GM12878 (cell line): ENCODE measurements around the gene ERFL. TPM values are rescaled to one million over a fixed set of nuclear protein-coding genes. Genes with fewer than 3 reads are reported as not detected.

Experiments
- BMI1 ChIP-seq: fragments of 450-650 bp; IDR thresholded peaks from 2 replicates; pipeline ENCODE4 v1.6.1; 2016; ENCODE audit warnings: mild to moderate bottlenecking, moderate library complexity, borderline replicate concordance
- CBX5 ChIP-seq: sonication (generic); IDR thresholded peaks from 2 replicates; pipeline ENCODE4 v1.6.1; 2016; ENCODE audit warnings: low read depth, moderate library complexity, mild to moderate bottlenecking, inconsistent platforms
- CHD2 ChIP-seq: IDR thresholded peaks from 2 replicates; pipeline ENCODE4 v1.6.1; 2011; ENCODE audit warnings: low read depth, low read length, improper control_type of control experiment, borderline replicate concordance
- CREM ChIP-seq: IDR thresholded peaks from 2 replicates; pipeline ENCODE4 v1.6.1; 2014; ENCODE audit warnings: antibody characterized with exemption, low read depth
- EGR1 ChIP-seq, 2 experiments: IDR thresholded peaks; 1 replicate in 1 of 2; 2 replicates in 1 of 2; pipeline ENCODE4 v1.6.1; 2011 to 2012; ENCODE audit warnings: low read depth in 2 of 2, low read length in 2 of 2, borderline replicate concordance in 1 of 2, mild to moderate bottlenecking in 1 of 2, moderate library complexity in 1 of 2
- HCFC1 ChIP-seq: fragments of 150-350 bp; IDR thresholded peaks from 2 replicates; pipeline ENCODE4 v1.6.1; 2014; ENCODE audit warnings: low read length
- KDM1A ChIP-seq: fragments of 200-600 bp; sonication (generic); IDR thresholded peaks from 2 replicates; pipeline ENCODE4 v1.6.1; 2016; ENCODE audit warnings: borderline replicate concordance
- PAX8 ChIP-seq: fragments of 450-650 bp; IDR thresholded peaks from 2 replicates; pipeline ENCODE4 v1.6.1; 2017; ENCODE audit warnings: mild to moderate bottlenecking, moderate library complexity
- SIX5 ChIP-seq: IDR thresholded peaks from 2 replicates; pipeline ENCODE4 v1.6.1; 2011; ENCODE audit warnings: mild to moderate bottlenecking, low read depth, low read length, moderate library complexity; ENCODE audit not compliant: severe bottlenecking
- SMC3 ChIP-seq: IDR thresholded peaks from 2 replicates; pipeline ENCODE4 v1.6.1; 2011; ENCODE audit warnings: low read length, improper control_type of control experiment, borderline replicate concordance
- SP1 ChIP-seq: IDR thresholded peaks from one replicate; pipeline ENCODE4 v1.6.1; 2011; ENCODE audit warnings: low read depth, low read length
- SPI1 ChIP-seq: IDR thresholded peaks from 2 replicates; pipeline ENCODE4 v1.6.1; 2011; ENCODE audit warnings: low read depth, mild to moderate bottlenecking, low read length, moderate library complexity, borderline replicate concordance; ENCODE audit not compliant: insufficient read depth
- ZBED1 ChIP-seq: IDR thresholded peaks from 2 replicates; pipeline ENCODE4 v1.6.1; 2016; ENCODE audit warnings: borderline replicate concordance
- ZNF217 ChIP-seq: fragments of 450-650 bp; IDR thresholded peaks from 2 replicates; pipeline ENCODE4 v1.6.1; 2017; ENCODE audit warnings: antibody characterized with exemption, mild to moderate bottlenecking
- polyA plus RNA-seq, 11 experiments: library from polyadenylated mRNA; depleted of rRNA in 4 of 11; unstranded in 6 of 11; stranded (reverse) in 5 of 11; fragments of >200 nt; fragmentation: Nextera tagmentation in 4 of 11; fragmentation: Illumina TruSeq in 1 of 11; extraction: Ambion mirVana in 4 of 11; extraction: Trizol in 1 of 11; gene quantifications; 1 replicate in 1 of 11; 2 replicates in 10 of 11; pipeline versions ENCODE4 v1.2.1 to v1.2.3, GENCODE V29; 2011 to 2016; ENCODE audit warnings: inconsistent platforms in 2 of 11, missing spikeins in 2 of 11, low read depth in 1 of 11
- total RNA-seq, 4 experiments: library from RNA; depleted of rRNA in 3 of 4; stranded (reverse); fragments of >200 nt in 3 of 4; fragmentation: Illumina TruSeq in 1 of 4; extraction: Trizol in 1 of 4; gene quantifications; 2 replicates each; pipeline versions ENCODE4 v1.2.1 to v1.2.3, GENCODE V29; 2013 to 2021
- TF ChIP-seq, protein P1 (sequence below): fragments of 450-650 bp; formaldehyde crosslinking; IDR thresholded peaks from 2 replicates; pipeline ENCODE4 v1.5.0; 2022; ENCODE audit warnings: mild to moderate bottlenecking, missing genetic modification characterization
- TF ChIP-seq, protein P2 (sequence below): IDR thresholded peaks from 2 replicates; pipeline ENCODE4 v1.6.1; 2012; ENCODE audit warnings: improper control_type of control experiment, low read depth, low read length; ENCODE audit not compliant: insufficient replicate concordance
- TF ChIP-seq, protein P3 (sequence below), 3 experiments: IDR thresholded peaks in 2 of 3; conservative IDR thresholded peaks in 1 of 3; 2 replicates each; pipeline ENCODE4 v1.5.1; 2011; ENCODE audit warnings: low read depth in 3 of 3, low read length in 3 of 3, mild to moderate bottlenecking in 3 of 3, control low read depth in 2 of 3, moderate library complexity in 2 of 3, inconsistent platforms in 1 of 3, mixed read lengths in 1 of 3; ENCODE audit not compliant: control insufficient read depth in 2 of 3, insufficient read depth in 1 of 3; ENCODE audit errors: extremely low read depth in 1 of 3

The ERFL gene
- total and polyA plus RNA-seq, 10 of the 15 experiments (the other 5 are each of a cell fraction or from before 2014, with no cell fraction given): 0.04 to 0.10 (median 0.05) TPM; not detected in 7

DNA sequence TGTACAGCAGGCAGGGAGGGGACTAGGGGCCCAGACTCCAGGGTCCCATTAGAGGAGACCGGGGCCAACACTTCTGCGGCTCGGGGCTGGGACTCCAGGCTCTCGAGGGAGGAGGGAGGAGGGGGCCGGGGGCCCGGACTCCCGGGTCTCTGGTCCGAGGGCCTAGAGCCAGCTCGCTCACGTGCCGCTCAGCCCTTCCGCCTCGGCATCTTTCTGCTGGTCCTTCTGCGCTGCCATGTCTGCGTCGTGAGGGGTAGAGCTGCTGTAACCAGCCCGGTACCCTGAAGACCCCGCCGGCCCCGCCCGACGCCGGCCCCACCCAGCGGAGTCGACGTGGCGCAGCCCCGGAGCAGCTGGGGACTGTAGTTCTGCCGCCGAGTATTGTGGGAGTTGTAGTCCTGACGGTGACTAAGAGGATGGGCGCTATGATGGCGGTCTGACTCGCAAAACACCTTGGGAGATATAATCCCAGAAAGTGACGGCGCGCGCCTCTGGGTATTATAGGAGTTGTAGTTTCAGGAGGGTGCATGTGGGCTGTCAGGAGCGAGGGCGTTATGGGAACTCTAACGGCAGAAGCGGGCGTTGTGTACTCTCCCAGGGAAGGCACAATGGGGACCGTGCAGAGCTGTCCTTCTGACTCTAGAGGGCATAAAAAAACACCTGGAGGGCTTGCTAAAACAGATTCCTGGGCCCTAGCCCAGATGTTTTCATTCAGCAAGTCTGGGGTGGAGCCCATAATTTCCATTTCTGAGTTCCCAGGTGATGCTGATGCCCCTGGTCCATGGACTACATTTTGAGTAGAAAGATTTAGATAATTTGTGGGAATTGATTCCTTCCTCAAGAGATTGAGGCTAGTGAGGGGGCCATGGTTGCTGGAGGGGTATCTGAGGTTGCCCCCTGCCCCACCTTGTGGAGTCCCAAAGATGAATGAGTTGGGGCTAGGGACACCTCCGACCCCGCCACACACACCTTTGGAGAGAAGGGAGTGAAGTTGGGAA, 31.1 kb upstream of the ERFL start, which contains the start of gene RABAC1 (continued):
- TF ChIP-seq, protein P1, sequence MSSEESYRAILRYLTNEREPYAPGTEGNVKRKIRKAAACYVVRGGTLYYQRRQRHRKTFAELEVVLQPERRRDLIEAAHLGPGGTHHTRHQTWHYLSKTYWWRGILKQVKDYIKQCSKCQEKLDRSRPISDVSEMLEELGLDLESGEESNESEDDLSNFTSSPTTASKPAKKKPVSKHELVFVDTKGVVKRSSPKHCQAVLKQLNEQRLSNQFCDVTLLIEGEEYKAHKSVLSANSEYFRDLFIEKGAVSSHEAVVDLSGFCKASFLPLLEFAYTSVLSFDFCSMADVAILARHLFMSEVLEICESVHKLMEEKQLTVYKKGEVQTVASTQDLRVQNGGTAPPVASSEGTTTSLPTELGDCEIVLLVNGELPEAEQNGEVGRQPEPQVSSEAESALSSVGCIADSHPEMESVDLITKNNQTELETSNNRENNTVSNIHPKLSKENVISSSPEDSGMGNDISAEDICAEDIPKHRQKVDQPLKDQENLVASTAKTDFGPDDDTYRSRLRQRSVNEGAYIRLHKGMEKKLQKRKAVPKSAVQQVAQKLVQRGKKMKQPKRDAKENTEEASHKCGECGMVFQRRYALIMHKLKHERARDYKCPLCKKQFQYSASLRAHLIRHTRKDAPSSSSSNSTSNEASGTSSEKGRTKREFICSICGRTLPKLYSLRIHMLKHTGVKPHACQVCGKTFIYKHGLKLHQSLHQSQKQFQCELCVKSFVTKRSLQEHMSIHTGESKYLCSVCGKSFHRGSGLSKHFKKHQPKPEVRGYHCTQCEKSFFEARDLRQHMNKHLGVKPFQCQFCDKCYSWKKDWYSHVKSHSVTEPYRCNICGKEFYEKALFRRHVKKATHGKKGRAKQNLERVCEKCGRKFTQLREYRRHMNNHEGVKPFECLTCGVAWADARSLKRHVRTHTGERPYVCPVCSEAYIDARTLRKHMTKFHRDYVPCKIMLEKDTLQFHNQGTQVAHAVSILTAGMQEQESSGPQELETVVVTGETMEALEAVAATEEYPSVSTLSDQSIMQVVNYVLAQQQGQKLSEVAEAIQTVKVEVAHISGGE (CRISPR knock-in tag): no peak
- TF ChIP-seq CHD2 (peak; percentile 31; the same call in 1 of the 2 replicates), SMC3 (peak; percentile 6; the same call in 1 of the 2 replicates), PAX8 (no peak), SIX5 (peak; percentile 99), SPI1 (no peak), HCFC1 (peak; percentile 97), CBX5 (no peak), ZBED1 (no peak), ZNF217 (peak; percentile 23; the same call in 1 of the 2 replicates), EGR1 (IDR thresholded peaks at IDR 0.05; ENCODE audit: borderline replicate concordance in 1 of 2, low read depth in 2 of 2, low read length in 2 of 2) (peak in 1 of 2 experiments; percentile 51; a peak in 1 of 3 replicates), CREM (peak; percentile 97), KDM1A (no peak), SP1 (peak; percentile 40), BMI1 (no peak)
- TF ChIP-seq, protein P2, sequence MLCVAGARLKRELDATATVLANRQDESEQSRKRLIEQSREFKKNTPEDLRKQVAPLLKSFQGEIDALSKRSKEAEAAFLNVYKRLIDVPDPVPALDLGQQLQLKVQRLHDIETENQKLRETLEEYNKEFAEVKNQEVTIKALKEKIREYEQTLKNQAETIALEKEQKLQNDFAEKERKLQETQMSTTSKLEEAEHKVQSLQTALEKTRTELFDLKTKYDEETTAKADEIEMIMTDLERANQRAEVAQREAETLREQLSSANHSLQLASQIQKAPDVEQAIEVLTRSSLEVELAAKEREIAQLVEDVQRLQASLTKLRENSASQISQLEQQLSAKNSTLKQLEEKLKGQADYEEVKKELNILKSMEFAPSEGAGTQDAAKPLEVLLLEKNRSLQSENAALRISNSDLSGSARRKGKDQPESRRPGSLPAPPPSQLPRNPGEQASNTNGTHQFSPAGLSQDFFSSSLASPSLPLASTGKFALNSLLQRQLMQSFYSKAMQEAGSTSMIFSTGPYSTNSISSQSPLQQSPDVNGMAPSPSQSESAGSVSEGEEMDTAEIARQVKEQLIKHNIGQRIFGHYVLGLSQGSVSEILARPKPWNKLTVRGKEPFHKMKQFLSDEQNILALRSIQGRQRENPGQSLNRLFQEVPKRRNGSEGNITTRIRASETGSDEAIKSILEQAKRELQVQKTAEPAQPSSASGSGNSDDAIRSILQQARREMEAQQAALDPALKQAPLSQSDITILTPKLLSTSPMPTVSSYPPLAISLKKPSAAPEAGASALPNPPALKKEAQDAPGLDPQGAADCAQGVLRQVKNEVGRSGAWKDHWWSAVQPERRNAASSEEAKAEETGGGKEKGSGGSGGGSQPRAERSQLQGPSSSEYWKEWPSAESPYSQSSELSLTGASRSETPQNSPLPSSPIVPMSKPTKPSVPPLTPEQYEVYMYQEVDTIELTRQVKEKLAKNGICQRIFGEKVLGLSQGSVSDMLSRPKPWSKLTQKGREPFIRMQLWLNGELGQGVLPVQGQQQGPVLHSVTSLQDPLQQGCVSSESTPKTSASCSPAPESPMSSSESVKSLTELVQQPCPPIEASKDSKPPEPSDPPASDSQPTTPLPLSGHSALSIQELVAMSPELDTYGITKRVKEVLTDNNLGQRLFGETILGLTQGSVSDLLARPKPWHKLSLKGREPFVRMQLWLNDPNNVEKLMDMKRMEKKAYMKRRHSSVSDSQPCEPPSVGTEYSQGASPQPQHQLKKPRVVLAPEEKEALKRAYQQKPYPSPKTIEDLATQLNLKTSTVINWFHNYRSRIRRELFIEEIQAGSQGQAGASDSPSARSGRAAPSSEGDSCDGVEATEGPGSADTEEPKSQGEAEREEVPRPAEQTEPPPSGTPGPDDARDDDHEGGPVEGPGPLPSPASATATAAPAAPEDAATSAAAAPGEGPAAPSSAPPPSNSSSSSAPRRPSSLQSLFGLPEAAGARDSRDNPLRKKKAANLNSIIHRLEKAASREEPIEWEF: no peak
- TF ChIP-seq, protein P3, sequence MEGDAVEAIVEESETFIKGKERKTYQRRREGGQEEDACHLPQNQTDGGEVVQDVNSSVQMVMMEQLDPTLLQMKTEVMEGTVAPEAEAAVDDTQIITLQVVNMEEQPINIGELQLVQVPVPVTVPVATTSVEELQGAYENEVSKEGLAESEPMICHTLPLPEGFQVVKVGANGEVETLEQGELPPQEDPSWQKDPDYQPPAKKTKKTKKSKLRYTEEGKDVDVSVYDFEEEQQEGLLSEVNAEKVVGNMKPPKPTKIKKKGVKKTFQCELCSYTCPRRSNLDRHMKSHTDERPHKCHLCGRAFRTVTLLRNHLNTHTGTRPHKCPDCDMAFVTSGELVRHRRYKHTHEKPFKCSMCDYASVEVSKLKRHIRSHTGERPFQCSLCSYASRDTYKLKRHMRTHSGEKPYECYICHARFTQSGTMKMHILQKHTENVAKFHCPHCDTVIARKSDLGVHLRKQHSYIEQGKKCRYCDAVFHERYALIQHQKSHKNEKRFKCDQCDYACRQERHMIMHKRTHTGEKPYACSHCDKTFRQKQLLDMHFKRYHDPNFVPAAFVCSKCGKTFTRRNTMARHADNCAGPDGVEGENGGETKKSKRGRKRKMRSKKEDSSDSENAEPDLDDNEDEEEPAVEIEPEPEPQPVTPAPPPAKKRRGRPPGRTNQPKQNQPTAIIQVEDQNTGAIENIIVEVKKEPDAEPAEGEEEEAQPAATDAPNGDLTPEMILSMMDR (IDR thresholded peaks at IDR 0.05 in 2 of 3, conservative IDR thresholded peaks at IDR 0.05 in 1 of 3; ENCODE audit: control insufficient read depth in 2 of 3, extremely low read depth in 1 of 3, insufficient read depth in 1 of 3, low read depth in 3 of 3, low read length in 3 of 3): peak; percentile 29 to 57 (median 49); a peak in 5 of 6 replicates
